ENCODE measurements around the gene DNASE1L2.
"Not testable (repeated sequence)": the region's sequence is repeated elsewhere in the genome, so short reads cannot be mapped to it uniquely, and the experiment has no call there.

Gene DNASE1L2

GRCh38 chr16:2196981-2197511 is 39.2 kb upstream of the DNASE1L2 start:
- CTCF ChIA-PET, result no interaction called here
- no peak for DNase-seq
- peaks cover 4% of the 10 kb centered on the region for H3K4me1 Mint-ChIP-seq
- no peak overlapping the region for H3K27ac Mint-ChIP-seq
- H3K9me3 Mint-ChIP-seq, result no peaks in the 10 kb centered on the region
- peak overlapping the region; percentile 55 for H3K4me3 Mint-ChIP-seq
- no peaks in the 10 kb centered on the region for H3K36me3 Mint-ChIP-seq
- peaks cover 89% of the 10 kb centered on the region for H3K27me3 Mint-ChIP-seq

- no peaks in the 10 kb centered on the region for H3K9me3 Mint-ChIP-seq
- CTCF ChIA-PET, result no interaction called here
- no peak overlapping the region for H3K27ac Mint-ChIP-seq
- peaks cover 89% of the 10 kb centered on the region for H3K27me3 Mint-ChIP-seq
- no peaks in the 10 kb centered on the region for H3K36me3 Mint-ChIP-seq
- peaks cover 4% of the 10 kb centered on the region for H3K4me1 Mint-ChIP-seq
- H3K4me3 Mint-ChIP-seq, result no peak overlapping the region
- no peak for DNase-seq
These were observed 38.5 kb upstream of the DNASE1L2 start for GRCh38 chr16:2197765-2198164.

- CTCF ChIA-PET, result no interaction called here
- Mint-ChIP-seq H3K4me3 (no peak overlapping the region), H3K27ac (no peak overlapping the region), H3K36me3 (no peaks in the 10 kb centered on the region), H3K9me3 (no peaks in the 10 kb centered on the region), H3K4me1 (peaks cover 4% of the 10 kb centered on the region), H3K27me3 (peaks cover 90% of the 10 kb centered on the region)
- no peak for DNase-seq
These were observed 38.0 kb upstream of the DNASE1L2 start for GRCh38 chr16:2198283-2198682.

- peaks cover 8% of the 10 kb centered on the region for H3K4me1 Mint-ChIP-seq
- no peak overlapping the region for H3K4me3 Mint-ChIP-seq
- CTCF ChIA-PET, result no interaction called here
- H3K27me3 Mint-ChIP-seq, result peaks cover 88% of the 10 kb centered on the region
- DNase-seq, result no peak
- no peaks in the 10 kb centered on the region for H3K9me3 Mint-ChIP-seq
- no peak overlapping the region for H3K27ac Mint-ChIP-seq
- no peaks in the 10 kb centered on the region for H3K36me3 Mint-ChIP-seq
These were observed 37.1 kb upstream of the DNASE1L2 start for GRCh38 chr16:2199095-2199494.

- CTCF ChIA-PET, result no interaction called here
These were observed 36.6 kb upstream of the DNASE1L2 start for GRCh38 chr16:2199621-2200139.

GRCh38 chr16:2200313-2200712 is 35.9 kb upstream of the DNASE1L2 start:
- no peak for DNase-seq
- Mint-ChIP-seq H3K9me3 (no peaks in the 10 kb centered on the region), H3K4me1 (peaks cover 9% of the 10 kb centered on the region), H3K4me3 (no peak overlapping the region), H3K27ac (no peak overlapping the region), H3K36me3 (no peaks in the 10 kb centered on the region), H3K27me3 (peaks cover 76% of the 10 kb centered on the region)
- CTCF ChIA-PET, result no interaction called here

More at GRCh38 chr16:2199621-2200139, 36.6 kb upstream of the DNASE1L2 start:
- Mint-ChIP-seq H3K27ac (no peak overlapping the region), H3K4me3 (no peak overlapping the region), H3K9me3 (no peaks in the 10 kb centered on the region), H3K27me3 (peaks cover 82% of the 10 kb centered on the region), H3K4me1 (peaks cover 12% of the 10 kb centered on the region), H3K36me3 (no peaks in the 10 kb centered on the region)
- DNase-seq, result no peak

- DNase-seq, H3K27ac Mint-ChIP-seq, H3K9me3 Mint-ChIP-seq, H3K36me3 Mint-ChIP-seq: not testable (repeated sequence)
- Mint-ChIP-seq H3K4me1 (peaks cover 29% of the 10 kb centered on the region), H3K27me3 (peaks cover 50% of the 10 kb centered on the region), H3K4me3 (peak overlapping the region; percentile 13)
- CTCF ChIA-PET, result interaction anchor here (0.9 to 1.0 kb wide), 2 partner anchors 8 to 298 kb away, joined by 3 to 4 read pairs; no protein-coding TSS in a partner anchor
These were observed 33.0 kb upstream of the DNASE1L2 start for GRCh38 chr16:2203119-2203688.

- Mint-ChIP-seq H3K27me3 (peaks cover 36% of the 10 kb centered on the region), H3K9me3 (no peaks in the 10 kb centered on the region), H3K4me1 (peaks cover 29% of the 10 kb centered on the region), H3K4me3 (peak overlapping the region; percentile 69), H3K27ac (peak overlapping the region; percentile 82), H3K36me3 (peaks cover 10% of the 10 kb centered on the region)
- DNase-seq, result no peak
- CTCF ChIA-PET, result no interaction called here
These were observed 31.7 kb upstream of the DNASE1L2 start for GRCh38 chr16:2204416-2205103.

GRCh38 chr16:2205104-2205966 is 30.9 kb upstream of the DNASE1L2 start, which contains the start of gene MLST8:
TSS of gene MLST8 (plus strand) at chr16:2205454. CDS start at chr16:2206086, 632 bp downstream.
- Mint-ChIP-seq H3K9me3 (no peaks in the 10 kb centered on the region), H3K4me3 (peak within 1 kb of the TSS; percentile 69), H3K27ac (peak within 1 kb of the TSS; percentile 88), H3K36me3 (peaks cover 10% of the 10 kb centered on the region), H3K27me3 (peaks cover 29% of the 10 kb centered on the region), H3K4me1 (peaks cover 29% of the 10 kb centered on the region)
- CTCF ChIA-PET, result no interaction called here
- peak; percentile 91 for DNase-seq

GRCh38 chr16:2205967-2206313 is 30.3 kb upstream of the DNASE1L2 start:
- peaks cover 23% of the 10 kb centered on the region for H3K27me3 Mint-ChIP-seq
- DNase-seq, result no peak
- peaks cover 29% of the 10 kb centered on the region for H3K4me1 Mint-ChIP-seq
- H3K27ac Mint-ChIP-seq, result peak overlapping the region; percentile 88
- peaks cover 10% of the 10 kb centered on the region for H3K36me3 Mint-ChIP-seq
- H3K9me3 Mint-ChIP-seq, result no peaks in the 10 kb centered on the region
- CTCF ChIA-PET, result no interaction called here
- H3K4me3 Mint-ChIP-seq, result peak overlapping the region; percentile 69

GRCh38 chr16:2206420-2206779 is 29.8 kb upstream of the DNASE1L2 start:
- CTCF ChIA-PET, result interaction anchor here (1.0 kb wide), 1 partner anchor 12 kb away, joined by 4 read pairs; no protein-coding TSS in a partner anchor
- Mint-ChIP-seq H3K9me3 (no peaks in the 10 kb centered on the region), H3K36me3 (peaks cover 10% of the 10 kb centered on the region), H3K27ac (peak overlapping the region; percentile 88), H3K4me1 (peaks cover 29% of the 10 kb centered on the region), H3K4me3 (peak overlapping the region; percentile 69), H3K27me3 (peaks cover 21% of the 10 kb centered on the region)
- DNase-seq, result no peak

GRCh38 chr16:2206780-2207433 is 29.3 kb upstream of the DNASE1L2 start:
- no peaks in the 10 kb centered on the region for H3K9me3 Mint-ChIP-seq
- peak overlapping the region; percentile 69 for H3K4me3 Mint-ChIP-seq
- H3K4me1 Mint-ChIP-seq, result peaks cover 32% of the 10 kb centered on the region
- H3K36me3 Mint-ChIP-seq, result peaks cover 10% of the 10 kb centered on the region
- H3K27me3 Mint-ChIP-seq, result peaks cover 16% of the 10 kb centered on the region
- CTCF ChIA-PET, result interaction anchor here (1.0 kb wide), 1 partner anchor 12 kb away, joined by 4 read pairs; no protein-coding TSS in a partner anchor
- DNase-seq, result no peak
- H3K27ac Mint-ChIP-seq, result peak overlapping the region; percentile 88

GRCh38 chr16:2207872-2208271 is 28.4 kb upstream of the DNASE1L2 start:
- no peak for DNase-seq
- H3K9me3 Mint-ChIP-seq, result no peaks in the 10 kb centered on the region
- H3K4me3 Mint-ChIP-seq, result no peak overlapping the region
- peaks cover 7% of the 10 kb centered on the region for H3K27me3 Mint-ChIP-seq
- CTCF ChIA-PET, result no interaction called here
- peaks cover 10% of the 10 kb centered on the region for H3K36me3 Mint-ChIP-seq
- peaks cover 38% of the 10 kb centered on the region for H3K4me1 Mint-ChIP-seq
- H3K27ac Mint-ChIP-seq, result no peak overlapping the region

GRCh38 chr16:2208308-2208707 is 27.9 kb upstream of the DNASE1L2 start:
- Mint-ChIP-seq H3K27ac (no peak overlapping the region), H3K36me3 (peaks cover 12% of the 10 kb centered on the region), H3K9me3 (no peaks in the 10 kb centered on the region), H3K4me3 (no peak overlapping the region), H3K4me1 (peaks cover 43% of the 10 kb centered on the region), H3K27me3 (peaks cover 6% of the 10 kb centered on the region)
- CTCF ChIA-PET, result interaction anchor here (0.5 kb wide), 1 partner anchor 17 kb away, joined by 3 read pairs; no protein-coding TSS in a partner anchor
- DNase-seq, result no peak
